ENCODE results near the gene MAPT. TPM values are rescaled to one million over a fixed set of nuclear protein-coding genes. Genes with fewer than 3 reads are reported as not detected.

Gene MAPT
- total RNA-seq, 1 donor from 2014 or later = 0.28 TPM

DNA sequence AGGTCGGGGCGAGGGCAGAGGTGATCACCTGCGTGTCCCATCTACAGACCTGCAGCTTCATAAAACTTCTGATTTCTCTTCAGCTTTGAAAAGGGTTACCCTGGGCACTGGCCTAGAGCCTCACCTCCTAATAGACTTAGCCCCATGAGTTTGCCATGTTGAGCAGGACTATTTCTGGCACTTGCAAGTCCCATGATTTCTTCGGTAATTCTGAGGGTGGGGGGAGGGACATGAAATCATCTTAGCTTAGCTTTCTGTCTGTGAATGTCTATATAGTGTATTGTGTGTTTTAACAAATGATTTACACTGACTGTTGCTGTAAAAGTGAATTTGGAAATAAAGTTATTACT, 133.6 kb downstream of the MAPT start:
- H3K27ac Mint-ChIP-seq (ENCODE audit: unreplicated experiment) = peak overlapping the region; percentile 64
- DNase-seq (ENCODE audit: low spot score) = no peak
- H3K4me1 Mint-ChIP-seq (ENCODE audit: unreplicated experiment) = peaks cover 19% of the 10 kb centered on the region
- peak overlapping the region; percentile 31 for H3K4me3 Mint-ChIP-seq (ENCODE audit: unreplicated experiment)
- H3K9me3 Mint-ChIP-seq (ENCODE audit: unreplicated experiment) = no peaks in the 10 kb centered on the region
- no peaks in the 10 kb centered on the region for H3K27me3 Mint-ChIP-seq (ENCODE audit: unreplicated experiment)
- H3K36me3 Mint-ChIP-seq (ENCODE audit: low read depth, unreplicated experiment) = peaks cover 41% of the 10 kb centered on the region
- TF ChIP-seq, protein P1, sequence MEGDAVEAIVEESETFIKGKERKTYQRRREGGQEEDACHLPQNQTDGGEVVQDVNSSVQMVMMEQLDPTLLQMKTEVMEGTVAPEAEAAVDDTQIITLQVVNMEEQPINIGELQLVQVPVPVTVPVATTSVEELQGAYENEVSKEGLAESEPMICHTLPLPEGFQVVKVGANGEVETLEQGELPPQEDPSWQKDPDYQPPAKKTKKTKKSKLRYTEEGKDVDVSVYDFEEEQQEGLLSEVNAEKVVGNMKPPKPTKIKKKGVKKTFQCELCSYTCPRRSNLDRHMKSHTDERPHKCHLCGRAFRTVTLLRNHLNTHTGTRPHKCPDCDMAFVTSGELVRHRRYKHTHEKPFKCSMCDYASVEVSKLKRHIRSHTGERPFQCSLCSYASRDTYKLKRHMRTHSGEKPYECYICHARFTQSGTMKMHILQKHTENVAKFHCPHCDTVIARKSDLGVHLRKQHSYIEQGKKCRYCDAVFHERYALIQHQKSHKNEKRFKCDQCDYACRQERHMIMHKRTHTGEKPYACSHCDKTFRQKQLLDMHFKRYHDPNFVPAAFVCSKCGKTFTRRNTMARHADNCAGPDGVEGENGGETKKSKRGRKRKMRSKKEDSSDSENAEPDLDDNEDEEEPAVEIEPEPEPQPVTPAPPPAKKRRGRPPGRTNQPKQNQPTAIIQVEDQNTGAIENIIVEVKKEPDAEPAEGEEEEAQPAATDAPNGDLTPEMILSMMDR (IDR thresholded peaks at IDR 0.05; ENCODE audit: unreplicated experiment) = no peak

DNA sequence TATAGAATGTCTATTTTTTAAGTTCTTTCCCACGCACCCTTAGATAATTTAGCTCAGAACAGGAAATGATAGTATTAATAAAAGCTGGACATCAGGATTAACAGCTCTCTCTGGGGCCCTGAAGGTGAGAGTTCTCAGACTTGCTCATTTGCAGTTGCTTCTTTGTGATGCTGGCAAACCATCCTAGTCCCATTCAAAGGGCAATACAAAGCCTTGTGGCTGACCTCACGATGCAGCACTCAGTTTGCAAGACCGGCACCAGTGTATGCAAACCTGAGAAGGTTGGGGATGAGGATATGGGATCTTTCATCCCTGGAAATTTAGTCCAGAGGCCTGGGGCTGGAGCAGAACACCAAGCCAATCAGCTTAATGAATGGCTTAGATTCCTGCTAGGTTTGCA, 134.0 kb downstream of the MAPT start:
- Mint-ChIP-seq H3K27me3 (ENCODE audit: unreplicated experiment) (no peaks in the 10 kb centered on the region), H3K27ac (ENCODE audit: unreplicated experiment) (peak overlapping the region; percentile 64), H3K36me3 (ENCODE audit: low read depth, unreplicated experiment) (peaks cover 42% of the 10 kb centered on the region), H3K4me3 (ENCODE audit: unreplicated experiment) (peak overlapping the region; percentile 31), H3K9me3 (ENCODE audit: unreplicated experiment) (no peaks in the 10 kb centered on the region), H3K4me1 (ENCODE audit: unreplicated experiment) (peaks cover 19% of the 10 kb centered on the region)
- no peak for DNase-seq (ENCODE audit: low spot score)
- TF ChIP-seq, protein P1 (IDR thresholded peaks at IDR 0.05; ENCODE audit: unreplicated experiment) = no peak

DNA sequence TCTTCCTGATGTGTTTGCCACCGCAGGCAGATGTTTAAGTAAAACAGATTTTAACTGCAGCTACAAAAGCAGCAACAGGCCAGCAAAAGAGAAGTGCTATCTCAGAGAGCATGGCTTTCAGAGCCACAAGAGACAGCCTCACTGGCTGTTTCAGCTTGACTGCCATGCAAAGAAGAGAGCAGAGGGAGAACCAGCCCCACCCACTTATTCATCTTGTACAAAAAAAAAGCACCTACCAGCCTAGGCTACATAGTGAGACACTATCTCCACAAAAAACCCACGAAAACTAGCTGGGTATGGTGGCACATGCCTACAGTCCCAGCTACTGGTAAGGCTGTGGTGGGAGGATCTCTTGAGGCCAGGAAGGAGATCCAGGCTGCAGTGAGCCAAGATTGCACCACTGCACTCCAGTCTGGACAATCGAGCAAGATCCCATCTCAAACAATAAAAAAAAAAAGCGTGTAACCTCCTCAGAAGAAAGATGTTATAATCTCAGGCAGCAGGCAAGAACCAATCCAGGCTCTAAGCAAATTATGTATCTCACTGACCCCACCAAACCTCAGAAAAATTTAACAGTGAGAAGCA, 134.7 kb downstream of the MAPT start:
- peaks cover 47% of the 10 kb centered on the region for H3K36me3 Mint-ChIP-seq (ENCODE audit: low read depth, unreplicated experiment)
- H3K4me1 Mint-ChIP-seq (ENCODE audit: unreplicated experiment) = peaks cover 19% of the 10 kb centered on the region
- no peak overlapping the region for H3K27ac Mint-ChIP-seq (ENCODE audit: unreplicated experiment)
- no peaks in the 10 kb centered on the region for H3K9me3 Mint-ChIP-seq (ENCODE audit: unreplicated experiment)
- no peak for DNase-seq (ENCODE audit: low spot score)
- no peak overlapping the region for H3K4me3 Mint-ChIP-seq (ENCODE audit: unreplicated experiment)
- TF ChIP-seq, protein P1 (IDR thresholded peaks at IDR 0.05; ENCODE audit: unreplicated experiment) = no peak
- no peaks in the 10 kb centered on the region for H3K27me3 Mint-ChIP-seq (ENCODE audit: unreplicated experiment)

DNA sequence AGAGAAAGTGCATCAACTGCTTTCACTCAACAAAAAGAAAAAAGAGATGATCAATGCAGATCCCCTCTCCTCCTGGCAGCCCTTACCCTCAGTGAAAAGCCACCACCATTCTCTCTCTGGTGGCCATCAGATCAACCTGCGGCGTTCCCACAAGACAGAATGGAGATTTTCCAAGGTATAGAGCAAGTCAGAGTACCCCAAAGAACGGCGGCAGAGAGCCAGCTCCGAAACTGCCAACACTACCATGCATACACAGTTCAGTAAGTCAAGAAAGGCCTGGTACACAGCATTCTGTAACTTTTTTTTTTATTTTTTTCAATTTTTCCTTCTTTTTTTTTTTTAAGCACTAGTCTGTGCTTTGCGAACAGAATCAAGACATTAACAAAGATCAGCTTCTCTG, 135.3 kb downstream of the MAPT start:
- Mint-ChIP-seq H3K27me3 (ENCODE audit: unreplicated experiment) (no peaks in the 10 kb centered on the region), H3K27ac (ENCODE audit: unreplicated experiment) (no peak overlapping the region), H3K36me3 (ENCODE audit: low read depth, unreplicated experiment) (peaks cover 52% of the 10 kb centered on the region), H3K4me3 (ENCODE audit: unreplicated experiment) (no peak overlapping the region), H3K9me3 (ENCODE audit: unreplicated experiment) (no peaks in the 10 kb centered on the region), H3K4me1 (ENCODE audit: unreplicated experiment) (peaks cover 19% of the 10 kb centered on the region)
- TF ChIP-seq, protein P1 (IDR thresholded peaks at IDR 0.05; ENCODE audit: unreplicated experiment) = no peak
- DNase-seq (ENCODE audit: low spot score) = no peak

DNA sequence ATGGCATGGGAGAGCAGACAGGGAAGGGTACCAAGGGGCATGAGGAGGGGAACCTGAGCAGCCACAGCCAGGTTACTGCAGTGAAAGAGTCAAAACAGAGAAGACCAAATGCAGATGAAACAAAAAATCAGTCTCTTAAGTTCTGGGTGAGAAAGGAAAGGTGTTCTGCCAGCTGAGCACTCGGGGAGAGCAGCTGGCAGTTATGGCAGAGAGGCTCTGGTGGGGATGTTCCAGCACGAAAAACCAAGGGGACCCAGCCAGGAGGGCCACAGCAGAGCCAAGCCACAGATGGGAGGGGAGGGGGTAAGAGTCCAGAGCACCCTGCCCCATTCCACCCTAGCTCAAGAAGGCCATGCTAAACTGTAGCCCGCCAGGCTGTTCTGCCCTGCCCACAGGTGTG, 136.4 kb downstream of the MAPT start:
- TF ChIP-seq, protein P1 (IDR thresholded peaks at IDR 0.05; ENCODE audit: unreplicated experiment) = no peak
- Mint-ChIP-seq H3K4me3 (ENCODE audit: unreplicated experiment) (peak overlapping the region; percentile 62), H3K27me3 (ENCODE audit: unreplicated experiment) (peaks cover 1% of the 10 kb centered on the region), H3K27ac (ENCODE audit: unreplicated experiment) (peak overlapping the region; percentile 83), H3K4me1 (ENCODE audit: unreplicated experiment) (peaks cover 24% of the 10 kb centered on the region), H3K9me3 (ENCODE audit: unreplicated experiment) (no peaks in the 10 kb centered on the region), H3K36me3 (ENCODE audit: low read depth, unreplicated experiment) (peaks cover 60% of the 10 kb centered on the region)
- no peak for DNase-seq (ENCODE audit: low spot score)
